ENCODE data around the gene SLC13A5. TPM values are rescaled to one million over a fixed set of nuclear protein-coding genes. Genes with fewer than 3 reads are reported as not detected.
"Not testable (repeated sequence)": the region's sequence is repeated elsewhere in the genome, so short reads cannot be mapped to it uniquely, and the experiment has no call there.

Gene SLC13A5
- total RNA-seq, 1 donor from 2014 or later, result 273 TPM

- DNase-seq (ENCODE audit: low spot score) (no peak), ATAC-seq (no peak)
Measured at GRCh38 chr17:6666557-6666956, 46.6 kb downstream of the SLC13A5 start.

DNA sequence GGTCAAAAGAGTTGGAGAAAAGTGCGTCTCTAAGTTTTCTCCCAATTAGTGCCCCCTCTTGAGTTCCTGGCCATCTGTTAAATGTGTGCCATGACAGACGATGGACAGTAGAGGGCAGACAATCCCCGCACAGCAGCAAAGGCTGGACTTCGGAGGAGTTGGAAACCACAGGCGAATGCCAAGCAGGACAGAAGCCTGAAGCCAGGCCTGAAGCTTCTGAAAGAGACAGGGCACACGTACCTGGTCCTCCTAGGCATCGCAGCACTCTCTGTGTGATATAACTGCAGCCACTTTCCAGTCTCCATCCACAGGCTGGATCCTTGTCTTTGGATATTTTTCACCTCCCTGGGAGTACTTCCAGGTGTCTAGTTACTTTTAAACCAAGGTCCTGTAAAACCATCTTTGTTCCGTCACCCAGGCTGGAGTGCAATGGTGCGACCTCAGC lies 47.1 kb downstream of the SLC13A5 start:
- ATAC-seq (peak; percentile 99), DNase-seq (ENCODE audit: low spot score) (peak; percentile 82)

- not testable (repeated sequence) for ATAC-seq; DNase-seq (ENCODE audit: low spot score)
Measured at GRCh38 chr17:6663200-6663599, 50.0 kb downstream of the SLC13A5 start.

DNA sequence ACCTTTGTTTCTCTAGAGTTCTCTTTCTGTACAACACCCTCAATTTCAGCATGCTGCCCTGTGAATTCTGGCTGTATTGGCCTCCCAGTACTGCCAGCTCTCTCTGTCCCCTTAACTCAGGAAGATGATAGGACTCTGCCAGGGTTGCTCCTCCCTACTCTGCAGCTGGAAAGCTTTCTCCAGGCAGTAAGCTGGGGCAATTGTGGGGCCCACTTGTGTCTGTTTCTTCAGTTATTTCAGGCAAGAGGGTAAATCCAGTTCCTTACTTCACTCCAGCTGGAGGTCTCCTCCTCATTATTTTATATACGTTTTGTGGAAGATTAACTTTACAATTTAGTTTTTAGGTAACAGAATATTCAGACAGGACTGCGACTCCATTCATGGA lies 51.7 kb downstream of the SLC13A5 start:
- DNase-seq (ENCODE audit: low spot score), result no peak
- no peak for ATAC-seq

DNA sequence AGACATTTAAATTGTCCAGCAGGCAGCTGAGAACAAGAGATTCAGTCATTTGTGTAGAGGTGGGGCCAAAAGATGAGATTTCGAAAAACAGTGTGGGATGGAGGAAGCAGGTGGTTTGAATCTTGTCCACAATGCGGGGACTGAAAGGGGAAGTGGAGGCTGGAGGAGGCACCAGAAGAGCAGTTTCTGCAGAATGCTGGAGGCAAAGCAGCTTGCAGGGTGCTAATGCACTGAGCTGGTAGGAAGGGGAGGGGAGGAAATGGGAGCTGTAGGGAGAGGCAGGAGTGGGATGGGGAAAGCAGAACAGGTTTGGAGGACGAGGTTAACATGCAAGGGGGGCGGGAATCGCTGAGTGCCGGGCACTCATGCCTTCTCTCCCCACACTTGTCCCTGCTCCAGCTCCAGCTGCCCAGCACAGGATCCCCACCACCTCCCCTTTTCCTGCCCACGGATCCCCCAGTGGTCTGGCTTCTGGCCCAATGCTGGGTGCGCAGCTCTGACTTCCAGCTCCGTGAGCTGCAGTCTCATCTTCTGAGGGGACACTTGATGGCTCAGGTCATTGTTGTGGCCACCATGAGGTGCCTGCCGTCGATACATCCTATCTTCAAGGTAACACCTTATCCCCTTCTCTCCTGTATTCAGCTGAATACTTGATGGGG lies 52.2 kb downstream of the SLC13A5 start:
- ATAC-seq (peak; percentile 8), DNase-seq (ENCODE audit: low spot score) (no peak)

- ATAC-seq (no peak), DNase-seq (ENCODE audit: low spot score) (no peak)
Measured at GRCh38 chr17:6660101-6660500, 53.1 kb downstream of the SLC13A5 start.

DNA sequence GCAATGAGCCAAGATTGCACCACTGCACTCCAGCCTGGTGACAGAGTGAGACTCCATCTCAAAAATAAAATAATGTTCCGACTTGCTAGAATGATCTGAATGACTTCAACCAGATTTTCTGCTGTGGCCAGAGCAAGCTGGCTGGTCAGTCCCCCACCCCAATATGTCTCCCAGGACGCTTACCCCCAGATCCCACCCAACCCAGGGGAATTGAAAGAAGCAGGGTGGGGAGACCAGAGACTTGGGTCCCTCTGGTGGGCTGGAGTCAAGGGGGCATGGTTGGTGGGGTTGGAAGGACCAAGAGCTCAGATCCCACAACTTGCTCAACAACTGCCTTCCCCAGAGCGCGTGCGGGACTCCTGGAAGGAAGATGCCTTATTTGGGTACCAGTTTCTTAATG lies 54.8 kb downstream of the SLC13A5 start:
- DNase-seq (ENCODE audit: low spot score); ATAC-seq: not testable (repeated sequence)

DNA sequence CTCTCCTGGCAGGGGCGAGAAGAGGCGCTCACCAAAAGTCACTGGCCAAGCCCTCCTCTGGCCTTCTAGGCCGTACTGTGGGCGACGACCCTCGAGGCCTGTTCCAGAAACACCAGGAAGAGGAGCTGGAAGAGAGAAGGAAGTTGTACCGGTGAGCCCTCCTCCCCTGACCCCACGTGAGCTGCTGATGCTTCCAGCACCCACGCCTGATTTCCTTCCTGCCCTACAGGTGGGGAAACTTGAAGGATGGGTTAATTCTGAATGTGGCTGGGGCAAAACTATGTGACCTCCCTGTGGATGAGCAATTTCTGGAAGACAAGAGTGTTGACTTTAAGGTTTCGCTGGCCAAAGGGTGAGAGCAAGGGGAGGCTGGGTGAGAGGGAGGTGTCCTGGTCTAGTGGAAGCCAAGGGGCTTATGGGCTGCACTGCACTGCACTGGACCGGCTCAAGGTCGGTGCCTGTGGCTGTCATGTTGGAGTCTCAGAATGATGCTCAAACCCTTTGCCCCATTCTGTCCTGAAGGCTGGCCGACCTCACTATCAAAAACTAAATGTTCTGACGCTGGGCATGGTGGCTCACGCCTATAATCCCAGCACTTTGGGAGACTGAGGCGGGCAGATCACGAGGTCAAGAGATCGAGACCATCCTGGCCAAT lies 55.4 kb downstream of the SLC13A5 start:
- ATAC-seq (no peak), DNase-seq (ENCODE audit: low spot score) (no peak)

GRCh38 chr17:6656797-6657632 lies 56.2 kb downstream of the SLC13A5 start:
- not testable (repeated sequence) for DNase-seq (ENCODE audit: low spot score); ATAC-seq

- not testable (repeated sequence) for DNase-seq (ENCODE audit: low spot score); ATAC-seq
Measured at GRCh38 chr17:6655732-6656361, 57.3 kb downstream of the SLC13A5 start.

DNA sequence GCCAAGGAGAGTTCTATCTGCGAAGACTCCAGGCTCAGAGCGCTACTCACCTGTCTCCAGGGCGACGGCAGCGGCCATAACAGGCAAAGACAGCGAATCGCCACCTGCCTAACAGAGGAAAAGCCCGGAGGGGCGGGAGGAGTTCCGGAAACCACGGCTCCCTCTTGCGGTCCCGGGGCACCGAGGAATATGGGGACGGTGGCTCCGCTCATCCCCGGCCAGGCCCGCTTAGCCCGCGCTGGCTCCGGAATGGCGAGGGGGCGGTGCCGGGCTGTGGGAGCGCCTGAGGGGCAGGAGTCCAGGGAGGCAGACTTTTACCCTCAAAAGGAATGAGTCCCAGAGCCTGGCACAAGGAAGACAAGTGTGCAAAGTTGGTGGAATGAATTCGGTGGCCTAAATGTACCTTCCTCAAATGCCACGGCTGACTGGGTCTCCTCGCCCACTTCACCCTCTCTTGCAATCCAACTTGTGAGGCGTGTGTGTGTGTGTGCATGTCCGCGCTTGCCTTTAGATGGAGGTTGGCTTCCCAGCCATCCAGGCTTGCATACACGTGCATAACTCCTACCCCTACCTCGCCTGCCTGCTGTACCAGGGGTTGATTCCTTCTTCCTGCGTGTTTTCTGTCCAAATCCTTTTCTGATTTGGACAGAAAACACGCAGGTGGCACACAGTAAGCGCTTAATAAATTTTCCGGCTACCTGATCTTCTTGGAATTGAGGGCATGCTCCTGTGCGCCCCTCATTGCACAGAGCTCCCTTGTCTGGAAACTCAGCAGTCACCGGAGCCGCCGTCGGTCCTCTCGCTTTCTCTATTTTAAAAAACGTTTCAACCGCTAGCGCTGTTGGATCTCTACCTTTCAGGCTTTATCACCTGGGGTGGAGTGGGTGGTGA lies 58.1 kb downstream of the SLC13A5 start:
- ATAC-seq, result no peak
- DNase-seq (ENCODE audit: low spot score), result no peak

DNA sequence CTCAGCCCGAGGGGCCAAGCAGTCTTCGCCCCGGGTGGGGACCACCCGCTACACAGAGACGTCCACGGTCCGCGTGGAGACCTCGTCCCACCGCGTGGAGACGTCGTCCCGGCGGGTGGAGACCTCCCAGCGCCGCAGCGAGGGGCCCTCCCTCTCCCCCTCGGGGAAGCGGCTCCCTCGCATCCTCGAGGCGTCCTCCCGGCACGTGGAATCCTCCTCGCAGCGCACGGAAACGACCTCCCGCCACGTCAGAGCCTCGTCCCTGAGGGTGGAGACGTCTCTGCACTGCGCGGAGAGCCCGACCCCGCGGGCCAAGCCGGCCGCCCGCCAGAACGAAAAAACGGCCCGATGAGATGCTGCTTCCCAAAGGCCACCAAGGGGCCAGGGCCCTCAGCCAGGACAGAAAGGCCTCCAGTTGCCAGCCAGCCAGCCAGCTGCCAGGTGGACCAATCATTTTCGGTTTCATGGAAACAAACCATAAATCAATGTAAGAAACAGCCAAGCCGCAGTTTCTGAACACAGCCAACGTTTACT lies 61.2 kb downstream of the SLC13A5 start:
- DNase-seq (ENCODE audit: low spot score), result peak; percentile 86
- ATAC-seq, result peak; percentile 69

DNA sequence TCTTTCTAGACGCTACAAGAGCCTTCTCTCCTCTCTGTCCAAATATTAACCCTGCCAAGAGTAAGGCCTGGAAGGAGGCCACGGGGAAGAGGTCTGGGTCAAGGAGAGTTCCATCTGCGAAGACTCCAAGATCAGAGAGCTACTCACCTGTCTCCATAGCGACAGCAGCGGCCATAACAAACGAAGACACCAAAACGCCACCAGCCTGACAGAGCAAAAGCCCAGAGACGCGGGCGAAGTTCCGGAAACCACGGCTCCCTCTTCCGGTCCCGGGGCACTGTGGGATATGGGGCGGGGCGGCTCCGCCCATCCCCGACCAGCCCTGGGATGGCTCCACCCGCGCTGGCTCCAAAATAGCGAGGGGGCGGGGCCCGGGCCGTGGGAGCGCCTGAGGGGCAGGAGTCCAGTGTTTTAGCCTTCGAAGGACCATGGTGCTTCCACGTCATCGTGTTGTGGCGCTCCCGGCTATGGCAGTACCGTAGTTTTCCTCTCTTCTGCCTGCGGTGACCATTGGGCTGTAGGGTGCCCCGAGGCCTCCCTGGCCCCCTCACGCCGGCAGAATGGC lies 61.7 kb downstream of the SLC13A5 start, which contains the start of the genes C17orf100 and MED31:
TSS of gene C17orf100 (plus strand) at position 409 of the 565 bp plus-strand sequence. CDS start at position 561, 152 bp downstream.
TSS of gene MED31 (minus strand) at position 252 of the 565 bp plus-strand sequence. CDS start at position 175, 77 bp downstream.
- ATAC-seq (peak; percentile 94), DNase-seq (ENCODE audit: low spot score) (peak; percentile 99)

- no peak for DNase-seq (ENCODE audit: low spot score)
- ATAC-seq, result peak; percentile 6
Measured at GRCh38 chr17:6648181-6648580, 65.0 kb downstream of the SLC13A5 start.

GRCh38 chr17:6643451-6644125 lies 69.6 kb downstream of the SLC13A5 start:
- no peak for ATAC-seq

GRCh38 chr17:6642592-6642991 lies 70.6 kb downstream of the SLC13A5 start:
- DNase-seq (ENCODE audit: low spot score) (no peak), ATAC-seq (no peak)

More at GRCh38 chr17:6643451-6644125, 69.6 kb downstream of the SLC13A5 start:
- DNase-seq (ENCODE audit: low spot score), result no peak

DNA sequence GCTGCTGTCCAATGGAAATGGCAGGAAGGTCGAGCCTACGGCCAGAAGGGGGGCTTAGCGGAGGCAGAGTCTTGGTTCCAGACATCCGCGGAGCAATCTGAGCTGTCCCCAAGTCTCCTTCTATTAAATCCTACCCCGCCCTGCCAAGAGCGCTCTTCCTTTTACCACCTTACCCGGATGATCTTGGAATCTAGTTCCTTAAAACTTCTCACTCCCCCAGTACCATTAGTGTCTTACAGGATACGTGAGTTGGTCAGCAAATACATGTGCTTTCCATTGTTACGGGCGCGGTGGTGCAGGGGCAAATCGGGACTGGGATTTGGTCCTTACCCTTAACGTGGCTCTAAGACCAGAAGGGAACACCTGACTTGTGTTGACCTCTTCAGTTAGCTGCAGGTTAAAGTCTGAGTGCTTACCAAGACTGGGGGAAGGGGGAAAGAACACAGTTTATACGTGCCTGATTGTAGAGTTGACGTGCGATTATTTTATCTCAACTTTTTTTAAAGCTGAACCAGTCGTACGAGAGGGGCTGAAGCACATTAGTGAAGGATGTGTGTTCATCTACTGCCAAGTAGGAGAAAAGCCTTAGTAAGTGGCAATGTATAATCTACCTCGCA lies 71.8 kb downstream of the SLC13A5 start:
- ATAC-seq, result peak; percentile 63
- no peak for DNase-seq (ENCODE audit: low spot score)
